Heart left ventricle (tissue), 16 donors: ENCODE data around the gene CCDC3. TPM values are rescaled to one million over a fixed set of nuclear protein-coding genes. Genes with fewer than 3 reads are reported as not detected.

Experiments
- ATAC-seq, 4 donors: fragments of 200-7000 bp; cut with Tn5 transposase; one replicate each; pipeline ENCODE4 v1.9.1; 2020 to 2022; ENCODE audit warnings: moderate library complexity in 4 of 4, mild to moderate bottlenecking in 3 of 4, moderate number of reproducible peaks in 1 of 4
- DNase-seq, 5 donors: peaks; one replicate each; pipeline ENCODE4 v3.0.0-alpha.2; 2020
- H3K27ac ChIP-seq, 12 donors: fragments of 200-600 bp; sonication (generic) in 4 of 12; one replicate each; pipeline versions ENCODE4 v1.5.0 to v1.8.0; 2016 to 2022; ENCODE audit warnings: mild to moderate bottlenecking in 2 of 12
- H3K27me3 ChIP-seq, 9 donors: fragments of 200-600 bp; sonication (generic) in 2 of 9; one replicate each; pipeline versions ENCODE4 v1.5.1 to v1.8.0; 2016 to 2022; ENCODE audit warnings: mild to moderate bottlenecking in 3 of 9
- H3K36me3 ChIP-seq, 9 donors: fragments of 200-600 bp; sonication (generic) in 2 of 9; one replicate each; pipeline versions ENCODE4 v1.5.0 to v1.8.0; 2018 to 2022; ENCODE audit warnings: mild to moderate bottlenecking in 2 of 9
- H3K4me1 ChIP-seq, 12 donors: fragments of 200-600 bp; sonication (generic) in 4 of 12; one replicate each; pipeline versions ENCODE4 v1.5.0 to v1.8.0; 2016 to 2022; ENCODE audit warnings: mild to moderate bottlenecking in 3 of 12
- H3K4me3 ChIP-seq, 12 donors: fragments of 200-600 bp; sonication (generic) in 4 of 12; one replicate each; pipeline versions ENCODE4 v1.5.0 to v1.8.0; 2017 to 2022; ENCODE audit warnings: mild to moderate bottlenecking in 9 of 12, moderate library complexity in 4 of 12
- H3K9me3 ChIP-seq, 12 donors: fragments of 200-600 bp; sonication (generic) in 4 of 12; one replicate each; pipeline versions ENCODE4 v1.5.0 to v1.8.0; 2016 to 2022; ENCODE audit warnings: mild to moderate bottlenecking in 1 of 12
- CTCF ChIP-seq, 12 donors: fragments of 200-600 bp; sonication (generic) in 4 of 12; IDR thresholded peaks; one replicate each; pipeline versions ENCODE4 v1.5.0 to v1.8.0; 2018 to 2022; ENCODE audit warnings: antibody characterized with exemption in 12 of 12, mild to moderate bottlenecking in 5 of 12
- POLR2A ChIP-seq, 2 donors: fragments of 450-650 bp; IDR thresholded peaks; one replicate each; pipeline ENCODE4 v1.6.1; 2017; ENCODE audit warnings: antibody characterized with exemption in 2 of 2, mild to moderate bottlenecking in 2 of 2, moderate library complexity in 2 of 2
- WGBS, 4 donors: extraction: QIAGEN DNeasy Blood & Tissue Kit in 2 of 4; methylation state at CpG; one replicate each; pipeline versions ENCODE4 v1.1.5 to v1.1.7; 2013 to 2018; 5-methylcytosine and 5-hydroxymethylcytosine counted together
- intact Hi-C, 10 donors: fragments of 100-400 bp; cut with DNase I; formaldehyde crosslinking; loops; one replicate each; pipeline versions ENCODE4 v1.11.1 to v1.14.2; 2022
- polyA plus RNA-seq, 2 donors: library from polyadenylated mRNA; stranded (reverse); fragments of 200-250 nt; gene quantifications; one replicate each; pipeline ENCODE4 v1.2.3, GENCODE V29; 2013
- total RNA-seq, 9 donors: library from RNA; depleted of rRNA in 2 of 9; stranded (reverse); fragments of >200 nt in 2 of 9; fragmentation: NEBNext Ultra II Directional in 3 of 9; extraction: Animal tissue kit (Norgen Biotek cat#: 25700) in 3 of 9; gene quantifications; one replicate each; pipeline versions ENCODE4 v1.1.0 to v1.2.4, GENCODE V29; 2016 to 2023
- donor health status: ischemic (EF 13 %, LVEDD 7.1; RV severe dilation, severe dysfunction).
- donor health status: healthy with polysubstance abuse.
- donor health status: DM: no; HTN: yes; CAD: no.
- donor health status: DM: no; HTN: no; CAD: no.
- donor health status: ischemic (EF 25% LVEDD 6.9; RV normal size, moderate dysfunction).
- donor health status: ischemic (EF 25% LVEDD 5.7; RV mildly dilated, moderate dysfunction).
- donor health status: healthy.
- donor health status: DM: yes; HTN: yes; CAD: no.
- donor health status: ischemic (EF 35%, LVEDD 5.7; RV mildly dilated, moderate dysfunction).
- donor health status: nonischemic (EF 11% LVEDD 7.7; RV severe dilation, severe dysfunction).
- donor health status: DM: yes; HTN: yes; CAD: no.
- donor health status: PGD.
- donor health status: ischemic (EF 29% LVEDD 5.4; RV normal size, mild dysfunction).
- donor health status: nonischemic (EF 23%, LVEDD 6.1; RV moderate dilation, normal function).

CCDC3 gene
- total and polyA plus RNA-seq, 11 donors, result 1.6 to 15.4 (median 5.5) TPM

- TF ChIP-seq CTCF (IDR thresholded peaks at IDR 0.05) (no peak), POLR2A (IDR thresholded peaks at IDR 0.05) (no peak)
- DNase-seq, result no peak
- H3K9me3 ChIP-seq, result no peaks in the 10 kb centered on the region
- WGBS, 4 donors, result 79 to 86% (median 82%) methylated on average over 11 of the region's 11 CpGs
- H3K4me3 ChIP-seq, result no peak overlapping the region
- H3K36me3 ChIP-seq, result no peaks in the 10 kb centered on the region
- ATAC-seq, result no peak
- intact Hi-C loops, result no loop called here
- H3K27me3 ChIP-seq, result peaks cover 0 to 26% (median 0%) of the 10 kb centered on the region in 9 donors
- peaks cover 0 to 27% (median 13%) of the 10 kb centered on the region in 12 donors for H3K4me1 ChIP-seq
- no peak overlapping the region for H3K27ac ChIP-seq
These were observed 152.9 kb downstream of the CCDC3 start for GRCh38 chr10:12848439-12849173.

GRCh38 chr10:12847361-12847975 is 154.0 kb downstream of the CCDC3 start:
- peaks cover 0 to 27% (median 15%) of the 10 kb centered on the region in 12 donors for H3K4me1 ChIP-seq
- TF ChIP-seq CTCF (IDR thresholded peaks at IDR 0.05) (peak in 3 of 12 donors; percentile 11 to 18 (median 14)), POLR2A (IDR thresholded peaks at IDR 0.05) (no peak)
- H3K27ac ChIP-seq, result no peak overlapping the region
- H3K27me3 ChIP-seq, result peaks cover 0 to 20% (median 0%) of the 10 kb centered on the region in 9 donors
- no peaks in the 10 kb centered on the region for H3K36me3 ChIP-seq
- 56 to 65% (median 58%) methylated on average over 12 to 14 of the region's 14 CpGs for WGBS, 4 donors
- no peaks in the 10 kb centered on the region for H3K9me3 ChIP-seq
- DNase-seq (no peak), ATAC-seq (no peak)
- H3K4me3 ChIP-seq, result no peak overlapping the region
- intact Hi-C loops, result no loop called here

- intact Hi-C loops, result no loop called here
- H3K27me3 ChIP-seq, result peaks cover 0 to 20% (median 0%) of the 10 kb centered on the region in 9 donors
- H3K36me3 ChIP-seq, result no peaks in the 10 kb centered on the region
- peaks cover 0 to 27% (median 15%) of the 10 kb centered on the region in 12 donors for H3K4me1 ChIP-seq
- no peaks in the 10 kb centered on the region for H3K9me3 ChIP-seq
- DNase-seq (no peak), ATAC-seq (no peak)
- H3K4me3 ChIP-seq, result no peak overlapping the region
- TF ChIP-seq POLR2A (IDR thresholded peaks at IDR 0.05) (no peak), CTCF (IDR thresholded peaks at IDR 0.05) (no peak)
- WGBS, 4 donors, result 0 to 86% (median 46%) methylated on average over 1 of the region's 1 CpG
- no peak overlapping the region for H3K27ac ChIP-seq
These were observed 154.8 kb downstream of the CCDC3 start for GRCh38 chr10:12846718-12847117.

Other genes with a start within 250 kb of the CCDC3 start
- gene OPTN, start 98.5 kb upstream of the CCDC3 start, total RNA-seq, result 100 to 1,000 TPM in 8 of 9 donors, 10 to 100 TPM in 1; 89.4 to 191 (median 140) TPM
- 10 to 100 TPM; 88.2 to 89.9 TPM for gene OPTN, start 98.5 kb upstream of the CCDC3 start, polyA plus RNA-seq
- gene MCM10, start 159.8 kb upstream of the CCDC3 start, total RNA-seq, result 1 to 10 TPM in 1 of 9 donors, under 1 TPM in 5, not detected in 3; 0.16 to 4.2 (median 0.36) TPM
- gene MCM10, start 159.8 kb upstream of the CCDC3 start, polyA plus RNA-seq, result under 1 TPM; 0.11 to 0.15 TPM
- gene UCMA, start 232.7 kb upstream of the CCDC3 start, total RNA-seq, result under 1 TPM in 1 of 9 donors, not detected in 8; 0.38 TPM
- gene UCMA, start 232.7 kb upstream of the CCDC3 start, polyA plus RNA-seq, result not detected